K562 (cell line): Measurements from ENCODE around the gene ANK2. TPM values are rescaled to one million over a fixed set of nuclear protein-coding genes. Genes with fewer than 3 reads are reported as not detected.

Source experiments
- BMI1 ChIP-seq: fragments of 150-350 bp; IDR thresholded peaks from 2 replicates; pipeline ENCODE4 v1.6.1; 2014; ENCODE audit warnings: low read length
- CBX5 ChIP-seq: IDR thresholded peaks from 2 replicates; pipeline ENCODE4 v1.6.1; 2014; ENCODE audit warnings: low read depth, borderline replicate concordance
- PYGO2 ChIP-seq: fragments of 450-650 bp; IDR thresholded peaks from 2 replicates; pipeline ENCODE4 v1.6.1; 2016; ENCODE audit warnings: mild to moderate bottlenecking, missing genetic modification characterization, moderate library complexity, missing compliant biosample characterization
- ZC3H11A ChIP-seq: IDR thresholded peaks from 2 replicates; pipeline ENCODE4 v1.6.1; 2012; ENCODE audit warnings: low read depth, low read length, improper control_type of control experiment
- polyA plus RNA-seq, 8 experiments: library from polyadenylated mRNA; depleted of rRNA in 4 of 8; stranded (reverse) in 5 of 8; unstranded in 3 of 8; fragments of >200 nt; fragmentation: Nextera tagmentation in 2 of 8; fragmentation: Illumina TruSeq in 1 of 8; extraction: Ambion mirVana in 2 of 8; extraction: Trizol in 1 of 8; gene quantifications; 2 replicates each; pipeline versions ENCODE4 v1.2.1 to v1.2.3, GENCODE V29; 2011 to 2014; ENCODE audit warnings: inconsistent platforms in 1 of 8, missing spikeins in 1 of 8
- total RNA-seq, 7 experiments: library from RNA; depleted of rRNA in 6 of 7; stranded (reverse); fragments of >200 nt in 6 of 7; fragmentation: Illumina TruSeq in 2 of 7; extraction: Trizol in 2 of 7; gene quantifications; 2 replicates each; pipeline versions ENCODE4 v1.2.1 to v1.2.3, GENCODE V29; 2011 to 2021; ENCODE audit warnings: low replicate concordance in 1 of 7
- TF ChIP-seq, protein P1 (sequence below): sonication (generic); IDR thresholded peaks from 2 replicates; pipeline ENCODE4 v1.6.1; 2016
- TF ChIP-seq, protein P2 (sequence below), 2 experiments: fragments of 450-650 bp; formaldehyde crosslinking in 1 of 2; IDR thresholded peaks; 2 replicates each; pipeline versions ENCODE4 v1.4.0 to v1.6.1; 2014 to 2020; ENCODE audit warnings: mild to moderate bottlenecking in 2 of 2, borderline replicate concordance in 1 of 2, low read depth in 1 of 2
- TF ChIP-seq, protein P3 (sequence below), 2 experiments: fragments of 450-650 bp in 1 of 2; sonication (generic) in 1 of 2; formaldehyde crosslinking in 1 of 2; IDR thresholded peaks; 2 replicates each; pipeline versions ENCODE4 v1.7.1 to v1.9.0; 2016 to 2022; ENCODE audit warnings: inconsistent platforms in 1 of 2, mild to moderate bottlenecking in 1 of 2, missing genetic modification reagents in 1 of 2

ANK2 gene
- total and polyA plus RNA-seq, 9 of the 15 experiments (the other 6 are each of a cell fraction or from before 2014, with no cell fraction given): 0.07 to 0.24 TPM; not detected in 7

DNA sequence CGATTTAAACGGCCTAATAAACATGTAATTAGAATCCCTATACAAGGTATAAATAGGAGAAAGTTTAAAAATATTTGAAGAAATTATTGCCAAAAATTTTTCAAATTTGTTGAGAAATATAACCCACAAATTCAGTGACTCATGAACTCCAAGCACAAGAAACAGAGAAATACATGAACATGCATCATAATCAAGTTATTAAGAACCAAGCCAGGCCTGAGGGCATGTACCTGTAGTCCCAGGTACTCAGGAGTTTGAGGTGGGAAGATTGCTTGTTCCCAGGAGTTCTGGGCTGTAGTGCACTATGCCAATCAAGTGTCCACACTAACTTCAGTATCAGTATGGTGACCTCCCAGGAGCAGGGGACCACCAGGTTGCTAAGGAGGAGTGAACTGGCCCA is 370.2 kb downstream of the ANK2 start (continued):
- TF ChIP-seq, protein P1, sequence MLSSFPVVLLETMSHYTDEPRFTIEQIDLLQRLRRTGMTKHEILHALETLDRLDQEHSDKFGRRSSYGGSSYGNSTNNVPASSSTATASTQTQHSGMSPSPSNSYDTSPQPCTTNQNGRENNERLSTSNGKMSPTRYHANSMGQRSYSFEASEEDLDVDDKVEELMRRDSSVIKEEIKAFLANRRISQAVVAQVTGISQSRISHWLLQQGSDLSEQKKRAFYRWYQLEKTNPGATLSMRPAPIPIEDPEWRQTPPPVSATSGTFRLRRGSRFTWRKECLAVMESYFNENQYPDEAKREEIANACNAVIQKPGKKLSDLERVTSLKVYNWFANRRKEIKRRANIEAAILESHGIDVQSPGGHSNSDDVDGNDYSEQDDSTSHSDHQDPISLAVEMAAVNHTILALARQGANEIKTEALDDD: no peak
- TF ChIP-seq, protein P2, sequence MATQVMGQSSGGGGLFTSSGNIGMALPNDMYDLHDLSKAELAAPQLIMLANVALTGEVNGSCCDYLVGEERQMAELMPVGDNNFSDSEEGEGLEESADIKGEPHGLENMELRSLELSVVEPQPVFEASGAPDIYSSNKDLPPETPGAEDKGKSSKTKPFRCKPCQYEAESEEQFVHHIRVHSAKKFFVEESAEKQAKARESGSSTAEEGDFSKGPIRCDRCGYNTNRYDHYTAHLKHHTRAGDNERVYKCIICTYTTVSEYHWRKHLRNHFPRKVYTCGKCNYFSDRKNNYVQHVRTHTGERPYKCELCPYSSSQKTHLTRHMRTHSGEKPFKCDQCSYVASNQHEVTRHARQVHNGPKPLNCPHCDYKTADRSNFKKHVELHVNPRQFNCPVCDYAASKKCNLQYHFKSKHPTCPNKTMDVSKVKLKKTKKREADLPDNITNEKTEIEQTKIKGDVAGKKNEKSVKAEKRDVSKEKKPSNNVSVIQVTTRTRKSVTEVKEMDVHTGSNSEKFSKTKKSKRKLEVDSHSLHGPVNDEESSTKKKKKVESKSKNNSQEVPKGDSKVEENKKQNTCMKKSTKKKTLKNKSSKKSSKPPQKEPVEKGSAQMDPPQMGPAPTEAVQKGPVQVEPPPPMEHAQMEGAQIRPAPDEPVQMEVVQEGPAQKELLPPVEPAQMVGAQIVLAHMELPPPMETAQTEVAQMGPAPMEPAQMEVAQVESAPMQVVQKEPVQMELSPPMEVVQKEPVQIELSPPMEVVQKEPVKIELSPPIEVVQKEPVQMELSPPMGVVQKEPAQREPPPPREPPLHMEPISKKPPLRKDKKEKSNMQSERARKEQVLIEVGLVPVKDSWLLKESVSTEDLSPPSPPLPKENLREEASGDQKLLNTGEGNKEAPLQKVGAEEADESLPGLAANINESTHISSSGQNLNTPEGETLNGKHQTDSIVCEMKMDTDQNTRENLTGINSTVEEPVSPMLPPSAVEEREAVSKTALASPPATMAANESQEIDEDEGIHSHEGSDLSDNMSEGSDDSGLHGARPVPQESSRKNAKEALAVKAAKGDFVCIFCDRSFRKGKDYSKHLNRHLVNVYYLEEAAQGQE (IDR thresholded peaks at IDR 0.05; ENCODE audit: borderline replicate concordance): no peak
- TF ChIP-seq, protein P2 (CRISPR knock-in tag; IDR thresholded peaks at IDR 0.05; ENCODE audit: low read depth): no peak
- no peak for TF ChIP-seq PYGO2 (tag)
- TF ChIP-seq CBX5: no peak
- TF ChIP-seq ZC3H11A: no peak
- TF ChIP-seq, protein P3, sequence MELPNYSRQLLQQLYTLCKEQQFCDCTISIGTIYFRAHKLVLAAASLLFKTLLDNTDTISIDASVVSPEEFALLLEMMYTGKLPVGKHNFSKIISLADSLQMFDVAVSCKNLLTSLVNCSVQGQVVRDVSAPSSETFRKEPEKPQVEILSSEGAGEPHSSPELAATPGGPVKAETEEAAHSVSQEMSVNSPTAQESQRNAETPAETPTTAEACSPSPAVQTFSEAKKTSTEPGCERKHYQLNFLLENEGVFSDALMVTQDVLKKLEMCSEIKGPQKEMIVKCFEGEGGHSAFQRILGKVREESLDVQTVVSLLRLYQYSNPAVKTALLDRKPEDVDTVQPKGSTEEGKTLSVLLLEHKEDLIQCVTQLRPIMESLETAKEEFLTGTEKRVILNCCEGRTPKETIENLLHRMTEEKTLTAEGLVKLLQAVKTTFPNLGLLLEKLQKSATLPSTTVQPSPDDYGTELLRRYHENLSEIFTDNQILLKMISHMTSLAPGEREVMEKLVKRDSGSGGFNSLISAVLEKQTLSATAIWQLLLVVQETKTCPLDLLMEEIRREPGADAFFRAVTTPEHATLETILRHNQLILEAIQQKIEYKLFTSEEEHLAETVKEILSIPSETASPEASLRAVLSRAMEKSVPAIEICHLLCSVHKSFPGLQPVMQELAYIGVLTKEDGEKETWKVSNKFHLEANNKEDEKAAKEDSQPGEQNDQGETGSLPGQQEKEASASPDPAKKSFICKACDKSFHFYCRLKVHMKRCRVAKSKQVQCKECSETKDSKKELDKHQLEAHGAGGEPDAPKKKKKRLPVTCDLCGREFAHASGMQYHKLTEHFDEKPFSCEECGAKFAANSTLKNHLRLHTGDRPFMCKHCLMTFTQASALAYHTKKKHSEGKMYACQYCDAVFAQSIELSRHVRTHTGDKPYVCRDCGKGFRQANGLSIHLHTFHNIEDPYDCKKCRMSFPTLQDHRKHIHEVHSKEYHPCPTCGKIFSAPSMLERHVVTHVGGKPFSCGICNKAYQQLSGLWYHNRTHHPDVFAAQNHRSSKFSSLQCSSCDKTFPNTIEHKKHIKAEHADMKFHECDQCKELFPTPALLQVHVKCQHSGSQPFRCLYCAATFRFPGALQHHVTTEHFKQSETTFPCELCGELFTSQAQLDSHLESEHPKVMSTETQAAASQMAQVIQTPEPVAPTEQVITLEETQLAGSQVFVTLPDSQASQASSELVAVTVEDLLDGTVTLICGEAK (IDR thresholded peaks at IDR 0.05): no peak
- TF ChIP-seq, protein P3 (CRISPR knock-in tag; IDR thresholded peaks at IDR 0.05): no peak
- no peak for TF ChIP-seq BMI1
